PFSK-1 (cell line): ENCODE data around the gene ZFYVE9.

ENCODE experiments used
- FOXP2 ChIP-seq: optimal IDR thresholded peaks from 2 replicates; pipeline ENCODE3; 2011; ENCODE audit warnings: borderline replicate concordance, control low read depth, inconsistent platforms; ENCODE audit not compliant: insufficient read depth; ENCODE audit errors: extremely low read length, extremely low read depth
- POLR2AphosphoS5 ChIP-seq: IDR thresholded peaks from 2 replicates; pipeline ENCODE4 v1.6.1; 2012; ENCODE audit warnings: low read depth, mild to moderate bottlenecking, control low read depth, low read length, moderate library complexity
- REST ChIP-seq, 2 experiments: IDR thresholded peaks; 2 replicates each; pipeline versions ENCODE4 v1.6.1 to v1.8.0; 2011 to 2012; ENCODE audit warnings: low read depth in 2 of 2, low read length in 2 of 2, control low read depth in 1 of 2, inconsistent platforms in 1 of 2, mild to moderate bottlenecking in 1 of 2, moderate library complexity in 1 of 2; ENCODE audit not compliant: insufficient read depth in 1 of 2
- SIN3A ChIP-seq: IDR thresholded peaks from 2 replicates; pipeline ENCODE4 v1.6.1; 2012; ENCODE audit warnings: mild to moderate bottlenecking, low read length, moderate library complexity, borderline replicate concordance; ENCODE audit not compliant: insufficient read depth
- TAF1 ChIP-seq: IDR thresholded peaks from 2 replicates; pipeline ENCODE4 v1.6.1; 2012; ENCODE audit warnings: low read length, control low read depth, borderline replicate concordance; ENCODE audit not compliant: insufficient read depth

Gene ZFYVE9

GRCh38 chr1:52112489-52112888 lies 29.4 kb upstream of the ZFYVE9 start:
- TF ChIP-seq SIN3A (no peak), FOXP2 (no peak), POLR2AphosphoS5 (no peak), TAF1 (no peak), REST (IDR thresholded peaks at IDR 0.05; ENCODE audit: insufficient read depth in 1 of 2, low read depth in 2 of 2, low read length in 2 of 2) (no peak)

GRCh38 chr1:52119301-52120079 lies 22.4 kb upstream of the ZFYVE9 start:
- TF ChIP-seq REST (IDR thresholded peaks at IDR 0.05; ENCODE audit: insufficient read depth in 1 of 2, low read depth in 2 of 2, low read length in 2 of 2) (no peak), TAF1 (no peak), FOXP2 (no peak), SIN3A (no peak), POLR2AphosphoS5 (no peak)

- TF ChIP-seq SIN3A = no peak
- no peak for TF ChIP-seq TAF1
- no peak for TF ChIP-seq REST (IDR thresholded peaks at IDR 0.05; ENCODE audit: insufficient read depth in 1 of 2, low read depth in 2 of 2, low read length in 2 of 2)
- no peak for TF ChIP-seq POLR2AphosphoS5
- no peak for TF ChIP-seq FOXP2
These were observed 19.5 kb upstream of the ZFYVE9 start for GRCh38 chr1:52122384-52122783.

- TF ChIP-seq REST (IDR thresholded peaks at IDR 0.05; ENCODE audit: insufficient read depth in 1 of 2, low read depth in 2 of 2, low read length in 2 of 2) (no peak), TAF1 (no peak), FOXP2 (no peak), SIN3A (no peak), POLR2AphosphoS5 (no peak)
These were observed 18.3 kb upstream of the ZFYVE9 start for GRCh38 chr1:52123622-52124021.
